Activated naive CD4-positive, alpha-beta T cell treated with Interleukin-2 at 50 U/mL for 16 hours (primary cell): Measurements from ENCODE around the gene TAAR8.
"Not testable (repeated sequence)": the region's sequence is repeated elsewhere in the genome, so short reads cannot be mapped to it uniquely, and the experiment has no call there.

Source experiments
- DNase-seq: peaks from one replicate; pipeline ENCODE4 v3.0.0-alpha.2; 2020

Gene TAAR8

GRCh38 chr6:132548746-132549463 lies 3.6 kb upstream of the TAAR8 start:
- DNase-seq = no peak

- no peak for DNase-seq
Observed at GRCh38 chr6:132551214-132551613, 1.3 kb upstream of the TAAR8 start.

- DNase-seq = not testable (repeated sequence)
Observed at GRCh38 chr6:132560087-132560486, 7.6 kb downstream of the TAAR8 start.

DNA sequence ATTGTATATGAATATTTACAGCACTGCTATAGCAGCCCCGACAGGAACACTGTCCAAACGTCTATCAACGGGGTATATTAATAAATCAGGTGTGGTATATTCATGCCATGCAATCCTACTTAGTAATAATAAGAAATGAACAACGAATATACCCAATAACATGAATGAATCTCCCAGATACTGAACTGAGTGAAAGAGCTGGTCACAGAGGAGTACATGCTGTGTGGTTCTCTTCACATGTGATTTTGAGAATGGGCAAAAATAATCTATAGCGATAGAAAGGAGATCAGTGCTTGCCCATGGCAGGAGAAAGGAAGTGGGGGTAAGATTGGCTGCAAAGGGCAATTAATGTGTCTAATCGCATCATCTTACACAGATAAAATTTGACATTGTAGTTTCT lies 13.9 kb downstream of the TAAR8 start:
- DNase-seq = no peak

GRCh38 chr6:132567566-132567965 lies 15.1 kb downstream of the TAAR8 start:
- DNase-seq = no peak

GRCh38 chr6:132568611-132569010 lies 16.1 kb downstream of the TAAR8 start:
- DNase-seq = no peak

DNA sequence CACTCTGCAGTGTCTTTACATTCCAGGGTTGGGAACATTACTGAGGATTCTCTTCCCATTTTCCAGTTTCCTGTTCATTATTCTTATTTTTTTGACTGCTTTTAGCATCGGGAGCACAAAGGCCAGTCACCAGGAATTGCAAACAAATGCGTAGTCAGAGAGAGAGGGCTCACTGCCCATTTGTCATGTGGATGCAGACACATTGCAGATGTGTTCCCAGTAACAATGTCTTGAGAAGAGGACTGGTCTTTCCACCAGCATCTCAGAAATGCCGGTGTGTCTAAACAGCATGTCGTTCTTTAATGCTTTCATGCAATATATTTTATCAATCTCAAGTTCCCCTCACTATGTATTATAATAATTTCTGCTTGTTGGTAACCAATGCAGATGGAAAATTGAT lies 16.7 kb downstream of the TAAR8 start:
- DNase-seq = no peak

DNA sequence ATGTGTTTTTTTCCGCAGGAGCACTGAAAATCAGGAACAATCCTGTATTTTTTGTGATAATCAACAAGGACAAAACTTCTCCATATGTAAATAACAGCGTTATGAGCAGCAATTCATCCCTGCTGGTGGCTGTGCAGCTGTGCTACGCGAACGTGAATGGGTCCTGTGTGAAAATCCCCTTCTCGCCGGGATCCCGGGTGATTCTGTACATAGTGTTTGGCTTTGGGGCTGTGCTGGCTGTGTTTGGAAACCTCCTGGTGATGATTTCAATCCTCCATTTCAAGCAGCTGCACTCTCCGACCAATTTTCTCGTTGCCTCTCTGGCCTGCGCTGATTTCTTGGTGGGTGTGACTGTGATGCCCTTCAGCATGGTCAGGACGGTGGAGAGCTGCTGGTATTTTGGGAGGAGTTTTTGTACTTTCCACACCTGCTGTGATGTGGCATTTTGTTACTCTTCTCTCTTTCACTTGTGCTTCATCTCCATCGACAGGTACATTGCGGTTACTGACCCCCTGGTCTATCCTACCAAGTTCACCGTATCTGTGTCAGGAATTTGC lies 17.8 kb downstream of the TAAR8 start, which contains the start of gene TAAR6:
TAAR6 (plus strand) TSS at position 102 of the 557 bp plus-strand sequence; CDS start at position 102, 0 bp downstream.
- DNase-seq = no peak

GRCh38 chr6:132571774-132572173 lies 19.3 kb downstream of the TAAR8 start:
- no peak for DNase-seq

GRCh38 chr6:132584698-132585097 lies 32.2 kb downstream of the TAAR8 start:
- no peak for DNase-seq

GRCh38 chr6:132587424-132587823 lies 35.0 kb downstream of the TAAR8 start:
- no peak for DNase-seq

- no peak for DNase-seq
Observed at GRCh38 chr6:132589454-132589853, 37.0 kb downstream of the TAAR8 start, which contains the start of gene TAAR5. Gene TAAR5 (minus strand): TSS chr6:132589741. CDS start chr6:132589686, 55 bp downstream.

DNA sequence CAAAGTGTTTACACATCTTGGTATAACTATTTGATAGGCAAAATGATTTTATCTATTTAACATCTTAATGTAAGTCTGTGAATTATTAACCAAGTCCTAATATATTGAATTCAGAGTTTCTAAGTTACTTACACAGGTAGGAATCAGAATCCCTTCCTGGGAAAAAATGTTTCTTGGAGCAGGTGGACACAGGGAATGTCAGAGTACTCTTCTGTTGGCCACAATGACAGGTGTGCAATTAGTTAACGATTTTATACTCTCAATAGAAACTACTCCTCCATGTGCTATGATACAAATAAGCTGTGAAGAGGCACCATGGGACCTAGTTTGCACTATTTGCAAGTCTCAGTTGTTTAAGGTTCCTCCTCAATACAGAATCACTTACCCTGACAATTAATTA lies 37.9 kb downstream of the TAAR8 start:
- no peak for DNase-seq

- DNase-seq = no peak
Observed at GRCh38 chr6:132592855-132593254, 40.4 kb downstream of the TAAR8 start.

DNA sequence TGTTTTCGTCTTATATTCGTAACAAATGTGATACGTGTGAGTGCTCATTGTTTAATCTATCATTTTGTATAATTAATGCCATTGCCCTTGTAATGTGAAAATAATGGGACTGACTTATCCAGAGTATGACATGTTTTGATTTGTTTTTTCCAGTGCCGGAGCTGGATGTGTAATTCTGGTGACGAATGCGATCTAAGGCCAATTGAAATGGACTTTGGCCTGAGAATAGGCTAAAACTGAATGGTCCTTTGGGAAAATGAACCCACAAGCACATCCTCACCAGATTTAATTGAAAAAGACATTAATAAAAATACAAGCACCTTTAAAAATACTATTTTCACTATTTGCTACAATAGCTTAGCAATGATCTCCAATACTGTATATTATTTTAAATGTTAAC lies 43.7 kb downstream of the TAAR8 start:
- DNase-seq = no peak

DNA sequence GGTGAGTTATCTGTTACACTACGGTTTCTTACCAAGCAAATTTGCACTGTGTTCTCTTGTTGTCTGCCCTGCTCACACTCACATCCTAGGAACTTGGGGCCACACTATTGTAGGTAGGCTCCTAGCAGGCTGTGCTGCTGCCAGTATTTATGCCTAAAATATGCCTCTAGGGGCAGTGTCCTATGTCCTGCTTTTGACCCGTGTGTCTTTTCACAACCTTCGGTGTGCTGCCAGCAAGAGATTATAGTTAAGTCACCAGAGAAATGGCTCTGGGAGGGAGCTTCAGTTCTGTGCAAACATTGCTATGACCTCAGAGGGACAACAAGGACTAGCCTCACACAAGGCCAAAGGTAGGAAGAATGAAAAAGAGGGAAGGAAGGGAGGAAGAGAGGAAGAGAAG lies 46.0 kb downstream of the TAAR8 start:
- DNase-seq = no peak

DNA sequence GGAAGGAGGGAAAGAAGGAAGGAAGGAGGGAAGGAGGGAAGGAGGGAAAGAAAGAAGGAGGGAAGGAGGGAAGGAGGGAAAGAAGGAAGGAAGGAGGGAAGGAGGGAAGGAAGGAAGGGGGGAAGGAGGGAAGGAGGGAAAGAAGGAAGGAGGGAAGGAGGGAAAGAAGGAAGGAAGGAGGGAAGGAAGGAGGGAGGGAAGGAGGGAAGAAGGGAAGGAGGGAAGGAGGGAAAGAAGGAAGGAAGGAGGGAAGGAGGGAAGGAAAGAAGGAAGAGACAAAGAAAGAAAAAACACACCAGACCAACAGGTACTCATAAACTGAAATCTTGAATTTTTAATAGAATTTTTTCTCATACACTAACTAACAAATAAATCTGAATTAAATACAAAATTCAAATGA lies 48.4 kb downstream of the TAAR8 start:
- DNase-seq = not testable (repeated sequence)
